Measurements from ENCODE around the gene MTG1. TPM values are rescaled to one million over a fixed set of nuclear protein-coding genes. Genes with fewer than 3 reads are reported as not detected.
A peak's percentile ranks its signal among the peaks of the same experiment; 100 is the strongest.
"Not testable (repeated sequence)": the region's sequence is repeated elsewhere in the genome, so short reads cannot be mapped to it uniquely, and the experiment has no call there.

MTG1 gene
- total RNA-seq, 1 experiment from 2014 or later, result 39.4 TPM

- H3K9me3 ChIP-seq, result no peaks in the 10 kb centered on the region
- H3K4me3 ChIP-seq, result no peak overlapping the region
- DNase-seq, result no peak
- H3K27me3 ChIP-seq, result no peaks in the 10 kb centered on the region
- H3K36me3 ChIP-seq, result peaks cover 39% of the 10 kb centered on the region
These were observed 23.7 kb upstream of the MTG1 start for GRCh38 chr10:133370030-133370786.

- DNase-seq, result peak; percentile 33
- Histone ChIP-seq H3K4me3 (peak overlapping the region; percentile 38), H3K36me3 (peaks cover 28% of the 10 kb centered on the region), H3K9me3 (no peaks in the 10 kb centered on the region), H3K27me3 (no peaks in the 10 kb centered on the region)
These were observed 21.4 kb upstream of the MTG1 start for GRCh38 chr10:133372507-133372906.

DNA sequence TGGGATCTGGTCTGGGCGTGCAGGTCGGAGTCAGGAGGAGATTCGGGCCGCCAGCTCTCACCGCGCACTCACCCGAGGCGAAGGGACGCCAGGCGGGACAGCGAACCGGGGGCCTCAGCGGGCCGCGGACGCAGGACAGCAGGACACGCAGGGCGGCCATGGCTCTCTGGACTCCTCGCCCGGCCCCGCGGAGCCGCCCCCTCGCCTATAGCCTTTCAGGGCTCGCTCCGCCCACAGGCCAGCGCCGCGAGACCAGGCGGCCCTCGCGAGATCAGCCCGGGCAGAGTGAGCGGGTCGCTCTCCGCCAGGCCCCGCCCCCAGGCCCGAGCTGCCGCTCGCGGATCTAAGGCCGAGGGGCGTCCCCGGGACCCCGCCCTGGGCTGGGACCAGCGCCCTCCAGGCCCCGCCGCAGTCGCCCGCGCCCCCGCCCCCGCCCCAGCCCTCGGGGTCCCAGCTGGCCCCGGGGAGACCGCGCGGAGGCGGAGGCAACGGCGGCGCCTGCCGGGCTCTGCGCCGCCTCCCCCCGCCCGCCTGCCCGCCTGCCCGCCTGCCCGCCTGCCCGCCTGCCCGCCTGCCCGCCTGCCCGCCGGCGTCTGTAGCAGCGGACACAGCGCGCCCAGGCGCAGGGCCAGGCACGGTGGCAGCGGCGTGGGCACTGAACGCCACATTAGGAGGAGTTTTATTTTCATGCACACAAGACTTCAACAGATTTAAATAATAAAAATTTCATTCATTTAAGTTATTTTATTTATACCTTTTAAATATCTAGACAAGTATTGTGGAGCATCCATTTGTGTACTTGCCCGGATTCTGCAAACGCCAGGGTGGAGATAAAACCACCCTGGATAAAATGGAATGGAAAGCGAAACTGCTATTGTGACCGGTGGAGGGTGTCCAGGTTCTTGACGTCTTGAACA, 20.5 kb upstream of the MTG1 start, which contains the start of gene ECHS1:
ECHS1 (minus strand) TSS at position 181 of the 917 bp plus-strand sequence; CDS start at position 160, 21 bp downstream.
- peak; percentile 95 for DNase-seq
- H3K27me3 ChIP-seq, result no peaks in the 10 kb centered on the region
- H3K36me3 ChIP-seq, result peaks cover 25% of the 10 kb centered on the region
- no peaks in the 10 kb centered on the region for H3K9me3 ChIP-seq
- peak within 1 kb of the TSS; percentile 76 for H3K4me3 ChIP-seq

- no peak overlapping the region for H3K4me3 ChIP-seq
- no peak for DNase-seq
- peaks cover 8% of the 10 kb centered on the region for H3K36me3 ChIP-seq
- no peaks in the 10 kb centered on the region for H3K27me3 ChIP-seq
- no peaks in the 10 kb centered on the region for H3K9me3 ChIP-seq
These were observed 18.4 kb upstream of the MTG1 start for GRCh38 chr10:133375357-133376115.

DNA sequence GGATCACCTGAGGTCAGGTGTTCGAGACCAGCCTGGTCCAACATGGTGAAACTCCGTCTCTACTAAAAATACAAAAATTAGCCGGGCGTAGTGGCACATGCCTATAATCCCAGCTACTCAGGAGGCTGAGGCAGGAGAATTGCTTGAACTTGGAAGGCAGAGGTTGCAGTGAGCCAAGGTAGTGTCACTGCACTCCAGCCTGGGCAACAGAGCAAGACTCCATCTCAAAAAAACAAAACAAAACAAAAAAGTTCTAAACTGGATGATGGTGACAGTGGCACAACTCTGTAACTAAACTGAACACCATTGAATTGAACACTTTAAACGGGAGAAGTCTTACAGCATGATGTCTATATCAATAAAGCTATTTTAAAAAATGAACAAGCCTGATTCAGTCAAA, 17.8 kb upstream of the MTG1 start:
- not testable (repeated sequence) for DNase-seq, H3K9me3 ChIP-seq, H3K36me3 ChIP-seq, H3K4me3 ChIP-seq, H3K27me3 ChIP-seq

- Histone ChIP-seq H3K9me3 (no peaks in the 10 kb centered on the region), H3K4me3 (no peak overlapping the region)
These were observed 16.7 kb upstream of the MTG1 start for GRCh38 chr10:133377025-133377817.

GRCh38 chr10:133377818-133378250, 16.1 kb upstream of the MTG1 start:
- no peak for DNase-seq
- Histone ChIP-seq H3K9me3 (no peaks in the 10 kb centered on the region), H3K27me3 (no peaks in the 10 kb centered on the region), H3K36me3 (no peaks in the 10 kb centered on the region), H3K4me3 (peak overlapping the region; percentile 60)

More at GRCh38 chr10:133377025-133377817, 16.7 kb upstream of the MTG1 start:
- no peak for DNase-seq
- Histone ChIP-seq H3K36me3 (no peaks in the 10 kb centered on the region), H3K27me3 (no peaks in the 10 kb centered on the region)

DNA sequence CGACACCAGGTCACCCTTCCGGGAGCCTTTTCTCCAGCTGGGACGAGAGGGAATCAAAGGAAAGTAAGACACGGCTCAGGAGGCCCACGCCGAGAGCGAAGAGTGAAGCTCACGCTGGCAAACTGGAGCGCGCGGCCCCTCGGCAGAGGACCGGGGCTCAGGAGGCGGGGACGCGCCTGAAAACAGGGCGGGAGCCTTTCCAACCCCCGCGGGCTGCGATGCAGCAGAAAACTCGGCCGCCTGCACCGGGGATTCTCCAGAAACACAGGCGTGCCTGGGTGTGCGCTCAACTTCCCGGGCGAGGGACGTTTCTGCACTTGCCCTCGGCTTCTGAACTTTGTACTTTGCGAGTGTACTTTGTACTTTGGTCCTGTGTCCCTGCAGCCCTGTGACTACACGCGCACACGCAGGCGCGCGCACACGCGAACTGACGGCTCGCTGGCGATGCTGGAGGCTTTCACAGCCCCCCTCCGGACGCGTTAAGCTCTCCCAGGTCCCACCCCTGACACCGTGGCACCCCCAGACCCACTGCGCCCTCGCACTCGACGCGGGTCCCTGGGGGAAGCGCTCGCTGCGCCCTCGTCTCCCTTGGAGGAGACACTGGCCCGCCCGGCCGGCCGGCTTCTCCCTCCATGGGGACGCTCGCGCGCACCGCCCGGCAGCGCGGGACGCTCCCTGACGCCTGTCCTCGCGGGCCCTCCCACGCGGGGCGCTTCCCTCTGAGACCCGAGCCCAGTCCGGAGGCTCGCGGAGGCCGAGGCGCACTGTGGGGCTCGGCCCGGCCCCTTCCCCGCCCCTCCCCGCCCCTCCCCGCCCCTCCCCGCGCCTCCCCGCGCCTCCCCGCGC, 15.5 kb upstream of the MTG1 start:
- H3K36me3 ChIP-seq, result no peaks in the 10 kb centered on the region
- DNase-seq, result peak; percentile 51
- H3K9me3 ChIP-seq, result no peaks in the 10 kb centered on the region
- no peaks in the 10 kb centered on the region for H3K27me3 ChIP-seq
- H3K4me3 ChIP-seq, result peak overlapping the region; percentile 60

DNA sequence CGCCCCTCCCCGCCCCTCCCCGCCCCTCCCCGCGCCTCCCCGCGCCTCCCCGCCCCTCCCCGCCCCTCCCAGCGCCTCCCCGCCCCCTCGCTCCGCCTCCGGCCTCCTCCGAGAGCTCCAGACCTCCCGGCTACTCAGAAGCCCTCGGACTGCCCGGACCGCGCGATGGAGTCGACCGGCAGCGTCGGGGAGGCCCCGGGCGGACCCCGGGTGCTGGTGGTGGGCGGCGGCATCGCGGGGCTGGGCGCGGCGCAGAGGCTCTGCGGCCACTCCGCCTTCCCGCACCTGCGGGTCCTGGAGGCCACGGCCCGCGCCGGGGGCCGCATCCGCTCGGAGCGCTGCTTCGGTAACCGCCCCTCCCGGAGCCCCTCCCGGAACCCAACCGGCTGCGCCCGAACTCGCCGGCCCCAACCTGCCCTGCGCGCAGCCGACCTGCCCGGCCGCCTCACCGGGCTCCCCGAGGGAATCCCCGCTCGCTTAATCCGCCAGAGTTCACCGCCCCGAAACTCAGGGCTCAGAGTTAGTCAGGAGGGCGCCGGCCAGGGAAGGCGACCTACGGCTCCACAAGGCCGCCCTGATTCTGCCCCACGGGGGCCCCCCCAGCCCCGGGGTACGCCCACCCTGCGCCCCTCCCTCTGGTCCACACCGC, 14.7 kb upstream of the MTG1 start, which contains the start of gene PAOX:
PAOX (plus strand) TSS at position 111 of the 649 bp plus-strand sequence; CDS start at position 166, 55 bp downstream.
- Histone ChIP-seq H3K27me3 (no peaks in the 10 kb centered on the region), H3K9me3 (no peaks in the 10 kb centered on the region), H3K36me3 (no peaks in the 10 kb centered on the region), H3K4me3 (peak within 1 kb of the TSS; percentile 60)
- DNase-seq, result no peak

DNA sequence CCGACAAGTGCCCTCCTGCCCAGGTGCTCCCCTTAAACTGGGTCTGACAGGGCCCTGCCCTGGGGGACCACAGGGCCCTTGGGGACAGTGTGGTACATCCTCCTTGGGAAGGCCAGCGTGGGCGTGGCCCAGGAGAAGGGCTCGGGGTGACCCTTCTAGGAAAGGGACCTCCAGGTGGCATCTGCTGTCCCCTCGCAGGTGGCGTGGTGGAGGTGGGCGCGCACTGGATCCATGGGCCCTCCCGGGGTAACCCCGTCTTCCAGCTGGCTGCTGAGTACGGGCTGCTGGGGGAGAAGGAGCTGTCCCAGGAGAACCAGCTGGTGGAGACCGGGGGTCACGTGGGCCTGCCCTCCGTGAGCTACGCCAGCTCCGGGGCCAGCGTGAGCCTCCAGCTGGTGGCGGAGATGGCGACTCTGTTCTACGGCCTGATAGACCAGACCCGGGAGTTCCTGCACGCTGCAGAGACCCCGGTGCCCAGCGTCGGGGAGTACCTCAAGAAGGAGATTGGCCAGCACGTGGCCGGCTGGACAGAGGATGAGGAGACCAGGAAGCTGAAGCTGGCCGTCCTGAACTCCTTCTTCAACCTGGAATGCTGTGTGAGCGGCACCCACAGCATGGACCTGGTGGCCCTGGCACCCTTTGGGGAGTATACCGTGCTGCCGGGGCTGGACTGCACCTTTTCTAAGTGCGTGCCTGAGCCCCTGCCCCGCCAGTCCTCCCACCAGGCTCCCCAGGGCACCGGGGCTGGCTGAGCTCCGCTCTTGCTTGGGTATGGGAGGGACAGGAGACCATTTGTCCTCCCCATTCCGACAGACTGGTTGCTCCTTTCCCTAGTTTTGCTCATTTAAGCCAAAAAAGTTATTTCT, 13.9 kb upstream of the MTG1 start:
- H3K27me3 ChIP-seq, result no peaks in the 10 kb centered on the region
- H3K36me3 ChIP-seq, result no peaks in the 10 kb centered on the region
- no peak for DNase-seq
- H3K4me3 ChIP-seq, result no peak overlapping the region
- no peaks in the 10 kb centered on the region for H3K9me3 ChIP-seq

DNA sequence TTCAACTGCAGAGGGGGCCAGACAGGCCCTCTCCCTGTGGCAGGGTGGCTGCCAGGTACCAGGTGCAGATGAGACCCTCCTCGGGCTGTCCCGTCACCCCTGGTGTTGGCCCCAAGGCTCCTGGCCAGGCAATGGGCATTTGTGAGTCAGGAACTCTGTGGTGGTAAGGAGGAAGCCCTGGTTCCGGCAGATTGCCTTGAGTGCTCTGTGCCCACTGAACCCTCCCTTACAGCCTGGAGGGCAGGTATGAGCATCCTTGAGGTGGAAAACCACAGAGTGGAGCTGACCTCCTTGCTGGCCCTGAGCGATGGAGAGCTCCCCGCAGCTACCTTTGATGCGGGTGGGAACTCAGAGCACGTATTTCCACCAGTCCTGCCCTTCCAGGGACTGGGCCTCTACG, 12.9 kb upstream of the MTG1 start:
- no peak for DNase-seq

DNA sequence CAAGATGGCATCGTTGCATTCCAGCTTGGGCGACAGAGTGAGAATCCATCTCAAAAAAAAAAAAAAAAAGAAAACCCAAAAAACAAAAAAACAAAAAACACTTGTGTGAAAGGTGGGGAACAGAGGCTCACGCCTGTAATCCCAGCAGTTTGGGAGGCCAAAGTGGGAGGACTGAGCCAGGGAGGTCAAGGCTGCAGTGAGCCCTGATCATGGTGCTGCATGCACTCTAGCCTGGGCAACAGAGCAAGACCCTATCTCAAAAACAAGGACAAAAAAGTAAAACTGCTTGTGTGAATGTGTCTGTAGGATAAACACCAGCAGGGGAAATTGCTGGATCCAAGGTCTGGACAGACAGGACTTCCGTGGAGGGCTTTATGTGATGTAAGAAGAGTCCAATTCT, 10.4 kb upstream of the MTG1 start:
- no peak for DNase-seq
- Histone ChIP-seq H3K9me3 (no peaks in the 10 kb centered on the region), H3K36me3 (no peaks in the 10 kb centered on the region), H3K4me3 (no peak overlapping the region), H3K27me3 (no peaks in the 10 kb centered on the region)

More for the DNA sequence above, 12.9 kb upstream of the MTG1 start:
- Histone ChIP-seq H3K4me3 (no peak overlapping the region), H3K27me3 (no peaks in the 10 kb centered on the region), H3K9me3 (no peaks in the 10 kb centered on the region), H3K36me3 (no peaks in the 10 kb centered on the region)

GRCh38 chr10:133384071-133384470, 9.9 kb upstream of the MTG1 start:
- H3K27me3 ChIP-seq, result no peaks in the 10 kb centered on the region
- H3K4me3 ChIP-seq, result no peak overlapping the region
- no peaks in the 10 kb centered on the region for H3K36me3 ChIP-seq
- H3K9me3 ChIP-seq, result no peaks in the 10 kb centered on the region
- DNase-seq, result no peak

DNA sequence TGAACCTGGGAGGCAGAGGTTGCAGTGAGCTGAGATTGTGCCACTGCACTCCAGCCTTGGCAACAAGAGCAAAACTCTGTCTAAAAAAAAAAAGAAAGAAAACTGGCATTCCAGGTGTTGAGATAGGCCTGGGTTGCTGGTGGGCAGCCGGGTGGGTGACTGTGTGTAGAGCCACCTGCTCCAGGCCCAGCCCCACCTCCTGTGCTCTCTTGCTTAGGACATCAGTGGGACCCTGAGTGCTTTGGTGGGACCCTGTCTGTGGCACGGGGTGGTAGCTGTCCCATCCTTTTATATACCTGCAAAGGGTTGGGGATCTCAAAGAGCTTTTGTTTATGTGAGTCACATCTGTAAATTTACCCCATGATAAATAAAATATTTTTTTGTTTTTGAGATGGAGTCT, 8.7 kb upstream of the MTG1 start:
- DNase-seq, result no peak
- H3K9me3 ChIP-seq, result no peaks in the 10 kb centered on the region

More for the DNA sequence above, 8.7 kb upstream of the MTG1 start:
- Histone ChIP-seq H3K27me3 (no peaks in the 10 kb centered on the region), H3K36me3 (no peaks in the 10 kb centered on the region), H3K4me3 (no peak overlapping the region)

Measured in MG63 (cell line).